Ovary (tissue), 3 donors: ENCODE measurements around the gene R3HDM2.

Experiments
- EP300 ChIP-seq: sonication (generic); formaldehyde crosslinking; IDR thresholded peaks from one replicate; pipeline ENCODE4 v1.6.1; 2017; ENCODE audit warnings: antibody characterized with exemption
- TF ChIP-seq, protein P1 (sequence below), 3 donors: fragments of 450-650 bp in 2 of 3; fragments of 200-600 bp in 1 of 3; IDR thresholded peaks; one replicate each; pipeline versions ENCODE4 v1.5.1 to v1.8.0; 2016 to 2022; ENCODE audit warnings: antibody characterized with exemption in 3 of 3, mild to moderate bottlenecking in 1 of 3
- donor health status: DM: no; HTN: no; CAD: no.

DNA sequence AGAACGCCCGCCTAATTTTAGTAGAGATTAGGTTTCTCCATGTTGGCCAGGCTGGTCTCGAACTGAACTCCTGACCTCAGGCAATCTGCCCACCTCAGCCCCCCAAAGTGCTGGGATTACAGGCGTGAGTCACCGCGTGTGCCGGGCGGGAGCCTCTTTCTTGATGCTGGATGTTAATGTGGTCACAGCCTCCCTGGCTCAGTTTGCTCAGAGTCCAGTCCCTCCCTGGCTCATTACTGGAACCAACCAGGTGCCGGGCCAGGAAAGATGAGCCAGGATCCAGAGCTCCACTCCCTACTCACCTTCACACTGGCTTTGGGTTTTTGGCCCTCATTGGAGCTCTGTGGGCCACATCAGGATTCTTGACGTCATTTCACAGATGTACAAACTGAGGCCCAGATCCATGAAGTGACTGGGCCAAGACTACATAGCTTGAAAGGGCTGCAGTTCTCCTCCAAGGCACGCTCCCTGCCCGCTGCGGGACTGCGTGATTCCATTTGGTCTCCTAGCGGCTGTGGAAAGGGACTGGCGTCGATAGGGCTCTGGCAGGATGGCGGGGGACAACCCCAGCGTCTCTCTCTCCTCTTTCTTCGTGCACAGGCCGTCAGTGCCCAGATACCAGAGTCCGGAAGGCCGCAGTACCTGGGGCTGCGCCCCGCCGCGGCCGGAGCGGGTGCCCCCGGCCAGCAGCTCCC is 206.4 kb downstream of the R3HDM2 start:
- TF ChIP-seq, protein P1, sequence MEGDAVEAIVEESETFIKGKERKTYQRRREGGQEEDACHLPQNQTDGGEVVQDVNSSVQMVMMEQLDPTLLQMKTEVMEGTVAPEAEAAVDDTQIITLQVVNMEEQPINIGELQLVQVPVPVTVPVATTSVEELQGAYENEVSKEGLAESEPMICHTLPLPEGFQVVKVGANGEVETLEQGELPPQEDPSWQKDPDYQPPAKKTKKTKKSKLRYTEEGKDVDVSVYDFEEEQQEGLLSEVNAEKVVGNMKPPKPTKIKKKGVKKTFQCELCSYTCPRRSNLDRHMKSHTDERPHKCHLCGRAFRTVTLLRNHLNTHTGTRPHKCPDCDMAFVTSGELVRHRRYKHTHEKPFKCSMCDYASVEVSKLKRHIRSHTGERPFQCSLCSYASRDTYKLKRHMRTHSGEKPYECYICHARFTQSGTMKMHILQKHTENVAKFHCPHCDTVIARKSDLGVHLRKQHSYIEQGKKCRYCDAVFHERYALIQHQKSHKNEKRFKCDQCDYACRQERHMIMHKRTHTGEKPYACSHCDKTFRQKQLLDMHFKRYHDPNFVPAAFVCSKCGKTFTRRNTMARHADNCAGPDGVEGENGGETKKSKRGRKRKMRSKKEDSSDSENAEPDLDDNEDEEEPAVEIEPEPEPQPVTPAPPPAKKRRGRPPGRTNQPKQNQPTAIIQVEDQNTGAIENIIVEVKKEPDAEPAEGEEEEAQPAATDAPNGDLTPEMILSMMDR (IDR thresholded peaks at IDR 0.05) = no peak
- TF ChIP-seq EP300 = no peak
